HL-60/S4 treated with retinoic acid at 250 ng/mL for 4 days and 3 days (cell line): ENCODE data around the gene CHCT1.
"Not testable (repeated sequence)": the region's sequence is repeated elsewhere in the genome, so short reads cannot be mapped to it uniquely, and the experiment has no call there.

ENCODE experiments used
- in situ Hi-C: fragments of 300-500 bp; cut with MboI; formaldehyde crosslinking; loops from 2 replicates; pipeline ENCODE4 v1.7.0; 2022; ENCODE audit warnings: low sequenced_read_pairs

CHCT1 gene

GRCh38 chr17:60422162-60422665 lies at the start of gene CHCT1:
Gene CHCT1 (plus strand): TSS chr17:60422489. CDS start chr17:60422593, 104 bp downstream.
- in situ Hi-C loops, result loop anchor here (25.0 kb wide), 1 partner anchor 285 kb away; the partner anchor contains the start of gene CA4

- in situ Hi-C loops, result no loop called here
Measured at GRCh38 chr17:60372790-60373483, 49.4 kb upstream of the CHCT1 start.

GRCh38 chr17:60378187-60378586 lies 44.1 kb upstream of the CHCT1 start:
- in situ Hi-C loops, result not testable (repeated sequence)

GRCh38 chr17:60379461-60379860 lies 42.8 kb upstream of the CHCT1 start:
- in situ Hi-C loops, result not testable (repeated sequence)

GRCh38 chr17:60381958-60382357 lies 40.3 kb upstream of the CHCT1 start:
- in situ Hi-C loops, result no loop called here

- in situ Hi-C loops, result no loop called here
Measured at GRCh38 chr17:60383379-60383778, 38.9 kb upstream of the CHCT1 start.

GRCh38 chr17:60384921-60385320 lies 37.4 kb upstream of the CHCT1 start:
- in situ Hi-C loops, result not testable (repeated sequence)

- in situ Hi-C loops, result no loop called here
Measured at GRCh38 chr17:60386147-60387058, 35.9 kb upstream of the CHCT1 start.

GRCh38 chr17:60387666-60388065 lies 34.6 kb upstream of the CHCT1 start:
- in situ Hi-C loops, result no loop called here

GRCh38 chr17:60388742-60389141 lies 33.5 kb upstream of the CHCT1 start:
- in situ Hi-C loops, result no loop called here

GRCh38 chr17:60390186-60390585 lies 32.1 kb upstream of the CHCT1 start:
- in situ Hi-C loops, result no loop called here

- in situ Hi-C loops, result no loop called here
Measured at GRCh38 chr17:60390925-60391470, 31.3 kb upstream of the CHCT1 start.

- in situ Hi-C loops, result no loop called here
Measured at GRCh38 chr17:60391471-60392041, 30.7 kb upstream of the CHCT1 start.

GRCh38 chr17:60392042-60392844 lies 30.0 kb upstream of the CHCT1 start, which contains the start of gene USP32:
Gene USP32 (minus strand): TSS chr17:60392133. CDS start chr17:60391939, 194 bp downstream.
- in situ Hi-C loops, result no loop called here

GRCh38 chr17:60392845-60393702 lies 29.2 kb upstream of the CHCT1 start:
- in situ Hi-C loops, result no loop called here

- in situ Hi-C loops, result no loop called here
Measured at GRCh38 chr17:60393840-60394723, 28.2 kb upstream of the CHCT1 start.

GRCh38 chr17:60395508-60396065 lies 26.7 kb upstream of the CHCT1 start:
- in situ Hi-C loops, result no loop called here

GRCh38 chr17:60396412-60396811 lies 25.9 kb upstream of the CHCT1 start:
- in situ Hi-C loops, result no loop called here
